ENCODE data around the gene PCDHA8. TPM values are rescaled to one million over a fixed set of nuclear protein-coding genes. Genes with fewer than 3 reads are reported as not detected.
A peak's percentile ranks its signal among the peaks of the same experiment; 100 is the strongest.

The PCDHA8 gene
- total RNA-seq, 1 experiment from 2014 or later, result 0.10 TPM

DNA sequence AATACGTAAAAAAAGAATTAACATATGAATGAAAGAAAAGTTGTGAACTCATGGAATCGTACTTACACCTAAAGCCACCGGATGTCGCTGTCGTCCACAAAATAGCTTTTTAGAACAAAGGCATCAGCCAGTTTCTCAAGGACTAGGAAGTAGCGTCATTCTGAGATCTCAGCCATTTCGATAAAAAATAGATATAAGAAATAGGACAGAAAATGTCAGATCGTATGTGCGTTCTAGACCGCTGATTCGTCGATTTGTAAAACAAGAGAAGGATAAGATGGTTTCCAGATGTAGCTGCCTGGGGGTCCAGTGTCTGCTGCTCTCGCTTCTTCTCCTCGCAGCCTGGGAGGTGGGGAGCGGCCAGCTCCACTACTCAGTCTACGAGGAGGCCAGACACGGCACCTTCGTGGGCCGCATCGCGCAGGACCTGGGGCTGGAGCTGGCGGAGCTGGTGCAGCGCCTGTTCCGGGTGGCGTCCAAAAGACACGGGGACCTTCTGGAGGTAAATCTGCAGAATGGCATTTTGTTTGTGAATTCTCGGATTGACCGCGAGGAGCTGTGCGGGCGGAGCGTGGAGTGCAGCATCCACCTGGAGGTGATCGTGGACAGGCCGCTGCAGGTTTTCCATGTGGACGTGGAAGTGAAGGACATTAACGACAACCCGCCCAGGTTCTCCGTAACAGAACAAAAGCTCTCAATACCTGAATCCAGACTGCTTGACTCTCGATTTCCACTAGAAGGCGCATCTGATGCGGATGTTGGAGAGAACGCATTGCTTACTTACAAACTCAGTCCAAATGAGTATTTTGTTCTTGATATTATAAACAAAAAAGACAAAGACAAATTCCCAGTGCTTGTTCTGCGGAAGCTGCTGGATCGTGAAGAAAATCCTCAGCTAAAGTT lies 15.0 kb downstream of the PCDHA8 start, which contains the start of gene PCDHA10:
PCDHA10 (plus strand) TSS at position 126 of the 903 bp plus-strand sequence; CDS start at position 278, 152 bp downstream.
- H3K27me3 ChIP-seq (ENCODE audit: control insufficient read depth, insufficient read depth, low read length), result no peaks in the 10 kb centered on the region
- H3K4me3 ChIP-seq (ENCODE audit: low read depth in 2 of 2, low read length in 2 of 2), result no peak within 1 kb of the TSS
- in situ Hi-C loops (cut with HindIII; ENCODE audit: low pct_unique_long_range_greater_than_20kb, low sequenced_read_pairs), result no loop called here
- DNase-seq (ENCODE audit: low read depth, low spot score) (no peak), ATAC-seq (no peak)
- H3K36me3 ChIP-seq (ENCODE audit: control insufficient read depth, insufficient read depth, low read length), result no peaks in the 10 kb centered on the region
- H3K27ac ChIP-seq (ENCODE audit: low read length), result no peak within 1 kb of the TSS
- TF ChIP-seq SIN3A (IDR thresholded peaks at IDR 0.05; ENCODE audit: borderline replicate concordance, insufficient read depth, low read depth, low read length), result no peak
- TF ChIP-seq TCF7L2 (IDR thresholded peaks at IDR 0.05; ENCODE audit: low read depth, low read length), result no peak
- TF ChIP-seq, protein P1, sequence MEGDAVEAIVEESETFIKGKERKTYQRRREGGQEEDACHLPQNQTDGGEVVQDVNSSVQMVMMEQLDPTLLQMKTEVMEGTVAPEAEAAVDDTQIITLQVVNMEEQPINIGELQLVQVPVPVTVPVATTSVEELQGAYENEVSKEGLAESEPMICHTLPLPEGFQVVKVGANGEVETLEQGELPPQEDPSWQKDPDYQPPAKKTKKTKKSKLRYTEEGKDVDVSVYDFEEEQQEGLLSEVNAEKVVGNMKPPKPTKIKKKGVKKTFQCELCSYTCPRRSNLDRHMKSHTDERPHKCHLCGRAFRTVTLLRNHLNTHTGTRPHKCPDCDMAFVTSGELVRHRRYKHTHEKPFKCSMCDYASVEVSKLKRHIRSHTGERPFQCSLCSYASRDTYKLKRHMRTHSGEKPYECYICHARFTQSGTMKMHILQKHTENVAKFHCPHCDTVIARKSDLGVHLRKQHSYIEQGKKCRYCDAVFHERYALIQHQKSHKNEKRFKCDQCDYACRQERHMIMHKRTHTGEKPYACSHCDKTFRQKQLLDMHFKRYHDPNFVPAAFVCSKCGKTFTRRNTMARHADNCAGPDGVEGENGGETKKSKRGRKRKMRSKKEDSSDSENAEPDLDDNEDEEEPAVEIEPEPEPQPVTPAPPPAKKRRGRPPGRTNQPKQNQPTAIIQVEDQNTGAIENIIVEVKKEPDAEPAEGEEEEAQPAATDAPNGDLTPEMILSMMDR (IDR thresholded peaks at IDR 0.05), result peak; percentile 22; the same call in 1 of the 2 replicates
- no peak for TF ChIP-seq POLR2AphosphoS5 (IDR thresholded peaks at IDR 0.05; ENCODE audit: low read depth, low read length)
- TF ChIP-seq, protein P2, sequence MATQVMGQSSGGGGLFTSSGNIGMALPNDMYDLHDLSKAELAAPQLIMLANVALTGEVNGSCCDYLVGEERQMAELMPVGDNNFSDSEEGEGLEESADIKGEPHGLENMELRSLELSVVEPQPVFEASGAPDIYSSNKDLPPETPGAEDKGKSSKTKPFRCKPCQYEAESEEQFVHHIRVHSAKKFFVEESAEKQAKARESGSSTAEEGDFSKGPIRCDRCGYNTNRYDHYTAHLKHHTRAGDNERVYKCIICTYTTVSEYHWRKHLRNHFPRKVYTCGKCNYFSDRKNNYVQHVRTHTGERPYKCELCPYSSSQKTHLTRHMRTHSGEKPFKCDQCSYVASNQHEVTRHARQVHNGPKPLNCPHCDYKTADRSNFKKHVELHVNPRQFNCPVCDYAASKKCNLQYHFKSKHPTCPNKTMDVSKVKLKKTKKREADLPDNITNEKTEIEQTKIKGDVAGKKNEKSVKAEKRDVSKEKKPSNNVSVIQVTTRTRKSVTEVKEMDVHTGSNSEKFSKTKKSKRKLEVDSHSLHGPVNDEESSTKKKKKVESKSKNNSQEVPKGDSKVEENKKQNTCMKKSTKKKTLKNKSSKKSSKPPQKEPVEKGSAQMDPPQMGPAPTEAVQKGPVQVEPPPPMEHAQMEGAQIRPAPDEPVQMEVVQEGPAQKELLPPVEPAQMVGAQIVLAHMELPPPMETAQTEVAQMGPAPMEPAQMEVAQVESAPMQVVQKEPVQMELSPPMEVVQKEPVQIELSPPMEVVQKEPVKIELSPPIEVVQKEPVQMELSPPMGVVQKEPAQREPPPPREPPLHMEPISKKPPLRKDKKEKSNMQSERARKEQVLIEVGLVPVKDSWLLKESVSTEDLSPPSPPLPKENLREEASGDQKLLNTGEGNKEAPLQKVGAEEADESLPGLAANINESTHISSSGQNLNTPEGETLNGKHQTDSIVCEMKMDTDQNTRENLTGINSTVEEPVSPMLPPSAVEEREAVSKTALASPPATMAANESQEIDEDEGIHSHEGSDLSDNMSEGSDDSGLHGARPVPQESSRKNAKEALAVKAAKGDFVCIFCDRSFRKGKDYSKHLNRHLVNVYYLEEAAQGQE (IDR thresholded peaks at IDR 0.05; ENCODE audit: insufficient read depth in 1 of 2, low read depth in 2 of 2, low read length in 1 of 2), result no peak
- BruUV-seq (replicated peaks), result no TSS peak
- ChIA-PET CTCF (interaction anchor here (1.7 kb wide), 1 partner anchor 184 kb away, joined by 4 read pairs; no protein-coding TSS in a partner anchor), POLR2A (no interaction called here)
- H3K4me1 ChIP-seq (ENCODE audit: control insufficient read depth, insufficient read depth, low read length), result no peaks in the 10 kb centered on the region
- intact Hi-C loops (cut with micrococcal nuclease; ENCODE audit: unreplicated experiment), result no loop called here
- no peaks in the 10 kb centered on the region for H3K9me3 ChIP-seq (ENCODE audit: control insufficient read depth, insufficient read depth, low read depth, low read length)

DNA sequence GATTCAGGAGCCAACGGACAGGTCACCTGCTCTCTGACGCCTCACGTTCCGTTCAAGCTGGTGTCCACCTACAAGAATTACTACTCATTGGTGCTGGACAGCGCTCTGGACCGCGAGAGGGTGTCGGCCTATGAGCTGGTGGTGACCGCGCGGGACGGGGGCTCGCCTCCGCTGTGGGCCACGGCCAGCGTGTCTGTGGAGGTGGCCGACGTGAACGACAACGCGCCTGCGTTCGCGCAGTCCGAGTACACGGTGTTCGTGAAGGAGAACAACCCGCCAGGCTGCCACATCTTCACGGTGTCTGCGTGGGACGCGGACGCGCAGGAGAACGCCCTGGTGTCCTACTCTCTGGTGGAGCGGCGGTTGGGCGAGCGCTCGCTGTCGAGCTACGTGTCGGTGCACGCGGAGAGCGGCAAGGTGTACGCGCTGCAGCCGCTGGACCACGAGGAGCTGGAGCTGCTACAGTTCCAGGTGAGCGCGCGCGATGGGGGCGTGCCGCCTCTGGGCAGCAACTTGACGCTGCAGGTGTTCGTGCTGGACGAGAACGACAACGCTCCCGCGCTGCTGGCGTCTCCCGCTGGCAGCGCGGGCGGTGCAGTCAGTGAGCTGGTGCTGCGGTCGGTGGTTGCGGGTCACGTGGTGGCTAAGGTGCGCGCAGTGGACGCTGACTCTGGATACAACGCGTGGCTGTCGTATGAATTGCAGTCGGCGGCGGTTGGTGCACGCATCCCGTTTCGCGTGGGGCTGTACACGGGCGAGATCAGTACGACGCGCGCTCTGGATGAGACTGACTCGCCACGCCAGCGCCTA lies 16.4 kb downstream of the PCDHA8 start:
- no TSS peak for BruUV-seq (replicated peaks)
- Histone ChIP-seq H3K27me3 (ENCODE audit: control insufficient read depth, insufficient read depth, low read length) (no peaks in the 10 kb centered on the region), H3K4me1 (ENCODE audit: control insufficient read depth, insufficient read depth, low read length) (no peaks in the 10 kb centered on the region), H3K27ac (ENCODE audit: low read length) (no peak overlapping the region), H3K36me3 (ENCODE audit: control insufficient read depth, insufficient read depth, low read length) (no peaks in the 10 kb centered on the region), H3K4me3 (ENCODE audit: low read depth in 2 of 2, low read length in 2 of 2) (no peak overlapping the region), H3K9me3 (ENCODE audit: control insufficient read depth, insufficient read depth, low read depth, low read length) (no peaks in the 10 kb centered on the region)
- ChIA-PET POLR2A (no interaction called here), CTCF (no interaction called here)
- DNase-seq (ENCODE audit: low read depth, low spot score), result no peak
- intact Hi-C loops (cut with micrococcal nuclease; ENCODE audit: unreplicated experiment), result no loop called here
- TF ChIP-seq, protein P2 (IDR thresholded peaks at IDR 0.05; ENCODE audit: insufficient read depth in 1 of 2, low read depth in 2 of 2, low read length in 1 of 2), result no peak
- TF ChIP-seq, protein P1 (IDR thresholded peaks at IDR 0.05), result no peak
- TF ChIP-seq SIN3A (IDR thresholded peaks at IDR 0.05; ENCODE audit: borderline replicate concordance, insufficient read depth, low read depth, low read length) (no peak), TCF7L2 (IDR thresholded peaks at IDR 0.05; ENCODE audit: low read depth, low read length) (no peak), POLR2AphosphoS5 (IDR thresholded peaks at IDR 0.05; ENCODE audit: low read depth, low read length) (no peak)
- in situ Hi-C loops (cut with HindIII; ENCODE audit: low pct_unique_long_range_greater_than_20kb, low sequenced_read_pairs), result no loop called here
- no peak for ATAC-seq
